Peyer's patch (tissue), 4 donors: ENCODE data around the gene RFESD.

Source experiments
- CTCF ChIP-seq, 6 experiments: fragments of 450-650 bp in 4 of 6; fragments of 200-600 bp in 2 of 6; sonication (generic) in 1 of 6; IDR thresholded peaks; one replicate each; pipeline ENCODE4 v1.5.1; 2017 to 2019; ENCODE audit warnings: antibody characterized with exemption in 6 of 6, mild to moderate bottlenecking in 3 of 6, moderate library complexity in 1 of 6
- POLR2A ChIP-seq, 2 donors: fragments of 450-650 bp; IDR thresholded peaks; one replicate each; pipeline ENCODE4 v1.5.1; 2017; ENCODE audit warnings: antibody characterized with exemption in 2 of 2, mild to moderate bottlenecking in 2 of 2, moderate library complexity in 2 of 2

GRCh38 chr5:95649842-95650620, 3.5 kb downstream of the RFESD start:
- TF ChIP-seq CTCF (IDR thresholded peaks at IDR 0.05), result no peak
- TF ChIP-seq POLR2A (IDR thresholded peaks at IDR 0.05), result no peak
